NCI-H2107 (cell line): ENCODE results near the gene ZNF493.

Source experiments
- DNase-seq: peaks from one replicate; lab custom pipeline; 2025; lab: John Stamatoyannopoulos, UW

ZNF493 gene

GRCh38 chr19:21463449-21464105, 66.6 kb downstream of the ZNF493 start:
- DNase-seq, result no peak

GRCh38 chr19:21466627-21467026, 69.7 kb downstream of the ZNF493 start:
- no peak for DNase-seq

- DNase-seq, result no peak
Measured at GRCh38 chr19:21468791-21469190, 71.9 kb downstream of the ZNF493 start.

DNA sequence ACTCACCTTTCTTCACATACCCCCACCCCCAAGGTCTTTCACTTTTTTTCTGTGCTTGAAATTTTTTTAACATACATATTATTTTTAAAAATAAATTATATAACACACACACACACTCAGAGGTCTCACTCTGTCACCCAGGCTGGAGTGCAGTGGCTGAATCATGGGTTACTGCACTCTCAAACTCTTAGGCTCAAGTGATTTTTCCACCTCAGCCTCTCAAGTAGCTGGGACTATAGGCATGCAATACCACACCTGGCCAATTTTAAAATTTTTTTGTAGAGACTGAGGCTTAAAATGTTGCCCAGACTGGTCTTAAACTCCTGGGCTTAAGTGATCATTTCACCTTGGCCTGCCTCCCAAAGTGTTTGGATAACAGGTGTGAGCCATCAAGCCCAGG, 75.6 kb downstream of the ZNF493 start:
- DNase-seq, result no peak

DNA sequence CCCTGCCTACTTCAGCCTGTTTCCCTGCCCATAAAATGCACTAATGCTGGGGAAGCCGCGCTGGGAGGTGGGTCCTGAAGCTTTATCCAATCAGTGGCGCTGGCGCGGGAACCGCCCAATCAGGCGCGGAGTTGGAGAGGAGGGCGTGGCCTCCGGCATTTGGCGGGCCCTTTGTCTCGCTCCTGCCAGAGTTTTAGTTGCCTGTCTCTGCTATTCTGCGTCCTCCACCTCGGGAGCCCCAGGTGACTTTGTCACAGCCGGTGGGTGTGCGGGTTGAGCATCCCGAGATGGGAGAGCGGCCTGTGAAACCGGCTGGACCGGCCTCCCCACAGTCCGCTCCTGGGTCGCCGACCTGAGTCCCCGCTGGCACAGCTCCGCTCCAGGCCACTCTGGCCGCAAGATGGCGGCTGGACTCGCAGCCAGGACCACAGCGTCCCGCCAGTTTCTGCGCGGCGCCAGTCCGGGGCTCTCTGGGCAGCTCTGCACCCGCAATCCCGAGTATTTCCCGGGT, 77.8 kb downstream of the ZNF493 start:
- DNase-seq, result no peak
